ENCODE data around the gene ZNF99. TPM values are rescaled to one million over a fixed set of nuclear protein-coding genes. Genes with fewer than 3 reads are reported as not detected.
"Not testable (repeated sequence)": the region's sequence is repeated elsewhere in the genome, so short reads cannot be mapped to it uniquely, and the experiment has no call there.

The ZNF99 gene
- total RNA-seq: 0.22 TPM
- under 1 TPM; 0.09 to 0.28 (median 0.19) TPM for polyA plus RNA-seq (ENCODE audit: insufficient read depth in 1 of 8, insufficient read length in 8 of 8, low replicate concordance in 1 of 8)
- long read RNA-seq, donor 1: 0 reads
- long read RNA-seq, donor 2: 0 reads
- long read RNA-seq, donor 3: 0 reads
- long read RNA-seq, donor 4: 0 reads
- long read RNA-seq, donor 5: 0 reads
- long read RNA-seq, donor 6: 0 reads
- long read RNA-seq, donor 7: 0 reads
- long read RNA-seq, donor 8: 0 reads
- long read RNA-seq, donor 9: 0 reads
- long read RNA-seq, donor 10: 0 reads
- long read RNA-seq, donor 11: 0 reads

- H3K9me3 ChIP-seq (replicated peaks; ENCODE audit: control insufficient read depth, low read depth, low read length): peaks cover 7% of the 10 kb centered on the region
- H3K36me3 ChIP-seq (ENCODE audit: control insufficient read depth, insufficient read depth, low read length): no peaks in the 10 kb centered on the region
- H3K27ac ChIP-seq (ENCODE audit: low read length): peak within 1 kb of the TSS; percentile 72
- DNase-seq: peak; percentile 85
- 12% methylated on average over 28 of the region's 36 CpGs for WGBS (ENCODE audit: insufficient coverage)
- H3K4me3 ChIP-seq (ENCODE audit: low read length): peak within 1 kb of the TSS; percentile 53
- H3K4me1 ChIP-seq (ENCODE audit: control insufficient read depth, insufficient read depth, low read length): no peaks in the 10 kb centered on the region
- no peaks in the 10 kb centered on the region for H3K27me3 ChIP-seq (ENCODE audit: control insufficient read depth, insufficient read depth, low read length)
Observed at GRCh38 chr19:22783651-22784410, at the start of gene ZNF99. ZNF99 (minus strand) TSS chr19:22784151; CDS start chr19:22784016, 135 bp downstream.

GRCh38 chr19:22832031-22832762 is 48.2 kb upstream of the ZNF99 start, which contains the start of gene ZNF723:
ZNF723 (plus strand) TSS chr19:22832291; CDS start chr19:22832380, 89 bp downstream.
- no peaks in the 10 kb centered on the region for H3K27me3 ChIP-seq (ENCODE audit: control insufficient read depth, insufficient read depth, low read length)
- 16% methylated on average over 27 of the region's 31 CpGs for WGBS (ENCODE audit: insufficient coverage)
- H3K27ac ChIP-seq (ENCODE audit: low read length): no peak within 1 kb of the TSS
- H3K4me3 ChIP-seq (ENCODE audit: low read length): no peak within 1 kb of the TSS
- no peak for DNase-seq
- H3K4me1 ChIP-seq (ENCODE audit: control insufficient read depth, insufficient read depth, low read length): no peaks in the 10 kb centered on the region
- peaks cover 24% of the 10 kb centered on the region for H3K9me3 ChIP-seq (replicated peaks; ENCODE audit: control insufficient read depth, low read depth, low read length)
- H3K36me3 ChIP-seq (ENCODE audit: control insufficient read depth, insufficient read depth, low read length): no peaks in the 10 kb centered on the region

- H3K4me1 ChIP-seq (ENCODE audit: control insufficient read depth, insufficient read depth, low read length): no peaks in the 10 kb centered on the region
- H3K9me3 ChIP-seq (replicated peaks; ENCODE audit: control insufficient read depth, low read depth, low read length): peaks cover 21% of the 10 kb centered on the region
- WGBS (ENCODE audit: insufficient coverage): 92% methylated on average over 4 of the region's 11 CpGs
- no peaks in the 10 kb centered on the region for H3K36me3 ChIP-seq (ENCODE audit: control insufficient read depth, insufficient read depth, low read length)
- no peak overlapping the region for H3K4me3 ChIP-seq (ENCODE audit: low read length)
- no peak overlapping the region for H3K27ac ChIP-seq (ENCODE audit: low read length)
- H3K27me3 ChIP-seq (ENCODE audit: control insufficient read depth, insufficient read depth, low read length): no peaks in the 10 kb centered on the region
- DNase-seq: no peak
Observed at GRCh38 chr19:22831211-22831610, 47.3 kb upstream of the ZNF99 start.

GRCh38 chr19:22814124-22814523 is 30.2 kb upstream of the ZNF99 start:
- peaks cover 54% of the 10 kb centered on the region for H3K9me3 ChIP-seq (replicated peaks; ENCODE audit: control insufficient read depth, low read depth, low read length)
- no peak overlapping the region for H3K4me3 ChIP-seq (ENCODE audit: low read length)
- DNase-seq: no peak
- H3K36me3 ChIP-seq (ENCODE audit: control insufficient read depth, insufficient read depth, low read length): no peaks in the 10 kb centered on the region
- H3K4me1 ChIP-seq (ENCODE audit: control insufficient read depth, insufficient read depth, low read length): no peaks in the 10 kb centered on the region
- H3K27ac ChIP-seq (ENCODE audit: low read length): no peak overlapping the region
- no peaks in the 10 kb centered on the region for H3K27me3 ChIP-seq (ENCODE audit: control insufficient read depth, insufficient read depth, low read length)
- 80% methylated on average over 1 of the region's 2 CpGs for WGBS (ENCODE audit: insufficient coverage)

GRCh38 chr19:22807061-22807835 is 23.3 kb upstream of the ZNF99 start:
- Histone ChIP-seq H3K4me3 (ENCODE audit: low read length) (no peak overlapping the region), H3K27me3 (ENCODE audit: control insufficient read depth, insufficient read depth, low read length) (no peaks in the 10 kb centered on the region), H3K4me1 (ENCODE audit: control insufficient read depth, insufficient read depth, low read length) (no peaks in the 10 kb centered on the region), H3K36me3 (ENCODE audit: control insufficient read depth, insufficient read depth, low read length) (no peaks in the 10 kb centered on the region), H3K27ac (ENCODE audit: low read length) (no peak overlapping the region), H3K9me3 (replicated peaks; ENCODE audit: control insufficient read depth, low read depth, low read length) (peaks cover 28% of the 10 kb centered on the region)
- DNase-seq: no peak
- WGBS (ENCODE audit: insufficient coverage): 5% methylated on average over 68 of the region's 72 CpGs

- Histone ChIP-seq H3K4me1 (ENCODE audit: control insufficient read depth, insufficient read depth, low read length) (no peaks in the 10 kb centered on the region), H3K27me3 (ENCODE audit: control insufficient read depth, insufficient read depth, low read length) (no peaks in the 10 kb centered on the region), H3K36me3 (ENCODE audit: control insufficient read depth, insufficient read depth, low read length) (no peaks in the 10 kb centered on the region), H3K4me3 (ENCODE audit: low read length) (no peak overlapping the region), H3K27ac (ENCODE audit: low read length) (no peak overlapping the region), H3K9me3 (replicated peaks; ENCODE audit: control insufficient read depth, low read depth, low read length) (peaks cover 28% of the 10 kb centered on the region)
- no peak for DNase-seq
- WGBS (ENCODE audit: insufficient coverage): 13% methylated on average over 6 of the region's 11 CpGs
Observed at GRCh38 chr19:22806418-22806817, 22.5 kb upstream of the ZNF99 start.

GRCh38 chr19:22797040-22797439 is 13.1 kb upstream of the ZNF99 start:
- H3K27ac ChIP-seq (ENCODE audit: low read length): no peak overlapping the region
- 58% methylated on average over 3 of the region's 5 CpGs for WGBS (ENCODE audit: insufficient coverage)
- no peaks in the 10 kb centered on the region for H3K4me1 ChIP-seq (ENCODE audit: control insufficient read depth, insufficient read depth, low read length)
- H3K4me3 ChIP-seq (ENCODE audit: low read length): no peak overlapping the region
- H3K36me3 ChIP-seq (ENCODE audit: control insufficient read depth, insufficient read depth, low read length): no peaks in the 10 kb centered on the region
- no peak for DNase-seq
- H3K9me3 ChIP-seq (replicated peaks; ENCODE audit: control insufficient read depth, low read depth, low read length): peaks cover 23% of the 10 kb centered on the region
- H3K27me3 ChIP-seq (ENCODE audit: control insufficient read depth, insufficient read depth, low read length): no peaks in the 10 kb centered on the region

- DNase-seq; H3K36me3 ChIP-seq (ENCODE audit: control insufficient read depth, insufficient read depth, low read length); H3K27me3 ChIP-seq (ENCODE audit: control insufficient read depth, insufficient read depth, low read length); H3K4me3 ChIP-seq (ENCODE audit: low read length); H3K4me1 ChIP-seq (ENCODE audit: control insufficient read depth, insufficient read depth, low read length); H3K27ac ChIP-seq (ENCODE audit: low read length): not testable (repeated sequence)
- H3K9me3 ChIP-seq (replicated peaks; ENCODE audit: control insufficient read depth, low read depth, low read length): peaks cover 15% of the 10 kb centered on the region
- no CpG with 5 or more reads among the region's 4 CpGs for WGBS (ENCODE audit: insufficient coverage)
Observed at GRCh38 chr19:22792863-22793262, 8.9 kb upstream of the ZNF99 start.

- no peak overlapping the region for H3K27ac ChIP-seq (ENCODE audit: low read length)
- H3K4me1 ChIP-seq (ENCODE audit: control insufficient read depth, insufficient read depth, low read length): no peaks in the 10 kb centered on the region
- 71% methylated on average over 4 of the region's 4 CpGs for WGBS (ENCODE audit: insufficient coverage)
- H3K36me3 ChIP-seq (ENCODE audit: control insufficient read depth, insufficient read depth, low read length): no peaks in the 10 kb centered on the region
- H3K27me3 ChIP-seq (ENCODE audit: control insufficient read depth, insufficient read depth, low read length): no peaks in the 10 kb centered on the region
- H3K4me3 ChIP-seq (ENCODE audit: low read length): no peak overlapping the region
- no peak for DNase-seq
- H3K9me3 ChIP-seq (replicated peaks; ENCODE audit: control insufficient read depth, low read depth, low read length): peaks cover 53% of the 10 kb centered on the region
Observed at GRCh38 chr19:22735911-22736645, 47.9 kb downstream of the ZNF99 start.

Data from muscle of leg (tissue), 16 donors.